ENCODE measurements around the gene PDGFB.

Gene PDGFB

GRCh38 chr22:39214006-39214382 is 30.8 kb downstream of the PDGFB start:
- Histone ChIP-seq H3K4me1 (ENCODE audit: low read depth, poor library complexity, severe bottlenecking) (no peaks in the 10 kb centered on the region), H2AFZ (ENCODE audit: low read depth) (no peak overlapping the region), H3K4me2 (no peak overlapping the region), H3K27ac (no peak overlapping the region), H3K9ac (no peak overlapping the region), H3K27me3 (ENCODE audit: insufficient read depth, low read depth) (peaks cover 53% of the 10 kb centered on the region), H3K79me2 (ENCODE audit: insufficient read depth, low read depth) (no peaks in the 10 kb centered on the region), H4K20me1 (ENCODE audit: insufficient read depth) (no peaks in the 10 kb centered on the region), H3K36me3 (ENCODE audit: insufficient read depth) (no peaks in the 10 kb centered on the region), H3K4me3 (IDR thresholded peaks at IDR 0.05; ENCODE audit: insufficient read depth, low read depth, low read length) (no peak overlapping the region)
- no peak for TF ChIP-seq CTCF (conservative IDR thresholded peaks at IDR 0.05; ENCODE audit: low read depth, low read length)

DNA sequence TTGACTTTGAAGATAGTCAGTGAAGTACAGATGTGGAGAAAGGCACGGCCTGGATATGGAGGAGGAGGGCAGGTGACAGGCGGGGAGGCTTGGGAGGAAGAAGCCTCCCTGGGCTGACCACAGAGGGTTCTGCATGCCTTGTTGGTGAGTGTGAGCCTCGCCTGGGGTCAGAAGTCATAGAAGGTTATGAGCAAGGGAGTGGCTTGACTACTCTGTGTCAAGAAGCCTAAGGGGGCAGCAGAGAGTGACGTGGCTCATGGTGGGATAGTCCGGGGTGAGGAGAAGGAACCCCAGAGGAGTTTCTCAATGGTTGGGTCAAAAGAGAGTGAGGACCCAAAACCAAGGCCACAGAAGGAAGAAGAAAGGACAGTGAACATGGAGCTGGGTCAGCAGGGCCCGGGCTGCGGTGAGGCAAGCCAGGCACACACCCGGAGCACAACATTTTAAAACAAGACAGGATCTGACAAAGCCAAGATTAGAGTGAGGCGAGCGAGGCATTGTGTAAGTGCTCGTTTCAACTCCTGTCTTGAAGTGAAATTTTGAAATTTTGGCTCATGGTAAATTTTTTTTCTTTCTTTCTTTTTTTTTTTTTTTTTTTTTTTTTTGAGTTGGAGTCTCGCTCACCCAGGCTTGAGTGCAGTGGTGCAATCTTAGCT is 31.9 kb downstream of the PDGFB start:
- Histone ChIP-seq H3K4me1 (ENCODE audit: low read depth, poor library complexity, severe bottlenecking) (no peaks in the 10 kb centered on the region), H3K36me3 (ENCODE audit: insufficient read depth) (no peaks in the 10 kb centered on the region), H3K27me3 (ENCODE audit: insufficient read depth, low read depth) (peaks cover 49% of the 10 kb centered on the region), H3K9ac (no peak overlapping the region), H4K20me1 (ENCODE audit: insufficient read depth) (no peaks in the 10 kb centered on the region), H3K27ac (no peak overlapping the region), H3K4me2 (no peak overlapping the region), H3K4me3 (IDR thresholded peaks at IDR 0.05; ENCODE audit: insufficient read depth, low read depth, low read length) (no peak overlapping the region), H3K79me2 (ENCODE audit: insufficient read depth, low read depth) (no peaks in the 10 kb centered on the region), H2AFZ (ENCODE audit: low read depth) (no peak overlapping the region)
- no peak for TF ChIP-seq CTCF (conservative IDR thresholded peaks at IDR 0.05; ENCODE audit: low read depth, low read length)

- no peak for TF ChIP-seq CTCF (conservative IDR thresholded peaks at IDR 0.05; ENCODE audit: low read depth, low read length)
- Histone ChIP-seq H3K9ac (no peak overlapping the region), H4K20me1 (ENCODE audit: insufficient read depth) (no peaks in the 10 kb centered on the region), H3K79me2 (ENCODE audit: insufficient read depth, low read depth) (no peaks in the 10 kb centered on the region), H3K4me1 (ENCODE audit: low read depth, poor library complexity, severe bottlenecking) (peaks cover 5% of the 10 kb centered on the region), H3K27ac (no peak overlapping the region), H3K4me2 (no peak overlapping the region), H2AFZ (ENCODE audit: low read depth) (no peak overlapping the region), H3K27me3 (ENCODE audit: insufficient read depth, low read depth) (peaks cover 44% of the 10 kb centered on the region), H3K4me3 (IDR thresholded peaks at IDR 0.05; ENCODE audit: insufficient read depth, low read depth, low read length) (no peak overlapping the region), H3K36me3 (ENCODE audit: insufficient read depth) (no peaks in the 10 kb centered on the region)
Observed at GRCh38 chr22:39209756-39210155, 35.0 kb downstream of the PDGFB start.

DNA sequence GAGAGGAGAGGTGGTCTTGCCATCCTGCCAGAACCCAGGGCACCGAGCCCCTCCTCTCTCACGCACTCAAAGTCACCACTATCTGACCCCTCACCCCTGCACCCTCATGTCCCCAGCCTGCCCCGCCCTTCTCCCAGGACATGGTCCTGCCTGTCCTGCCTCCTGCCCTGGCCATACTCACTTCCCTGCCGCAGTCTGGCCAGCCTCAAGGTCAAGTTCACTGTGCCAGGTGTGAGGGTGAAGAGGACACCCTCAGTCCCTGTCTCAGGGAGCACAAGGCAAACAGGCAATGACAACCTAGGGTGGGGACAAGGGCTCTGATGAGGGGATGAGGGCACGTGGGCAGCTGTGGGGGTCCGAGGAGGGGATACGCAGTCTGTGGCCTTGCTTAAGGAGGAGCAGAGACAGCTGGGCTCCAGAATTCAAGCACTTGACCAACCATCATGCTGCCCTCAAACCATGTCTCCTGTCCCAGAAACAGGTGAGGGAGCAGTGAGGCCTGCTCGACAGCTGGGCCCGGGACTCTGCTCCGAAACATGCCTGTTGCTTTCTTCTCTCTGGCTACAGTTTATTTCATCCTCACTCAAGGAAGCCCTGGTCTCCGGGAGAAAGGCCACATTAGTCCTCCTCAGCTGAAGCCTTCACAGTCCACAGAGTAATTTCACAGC is 36.6 kb downstream of the PDGFB start:
- Histone ChIP-seq H3K36me3 (ENCODE audit: insufficient read depth) (no peaks in the 10 kb centered on the region), H4K20me1 (ENCODE audit: insufficient read depth) (no peaks in the 10 kb centered on the region), H2AFZ (ENCODE audit: low read depth) (no peak overlapping the region), H3K4me2 (no peak overlapping the region), H3K9ac (no peak overlapping the region), H3K4me3 (IDR thresholded peaks at IDR 0.05; ENCODE audit: insufficient read depth, low read depth, low read length) (no peak overlapping the region), H3K27ac (no peak overlapping the region), H3K4me1 (ENCODE audit: low read depth, poor library complexity, severe bottlenecking) (peaks cover 5% of the 10 kb centered on the region), H3K79me2 (ENCODE audit: insufficient read depth, low read depth) (no peaks in the 10 kb centered on the region), H3K27me3 (ENCODE audit: insufficient read depth, low read depth) (peaks cover 45% of the 10 kb centered on the region)
- no peak for TF ChIP-seq CTCF (conservative IDR thresholded peaks at IDR 0.05; ENCODE audit: low read depth, low read length)
